ENCODE measurements around the gene DPCD. TPM values are rescaled to one million over a fixed set of nuclear protein-coding genes. Genes with fewer than 3 reads are reported as not detected.
A peak's percentile ranks its signal among the peaks of the same experiment; 100 is the strongest.
"Not testable (repeated sequence)": the region's sequence is repeated elsewhere in the genome, so short reads cannot be mapped to it uniquely, and the experiment has no call there.

DPCD gene
- total and polyA plus RNA-seq, 2 donors (not counting 1 experiment from before 2014, with no cell fraction given), result 23.9 to 40.5 TPM

GRCh38 chr10:101585841-101586240 is 2.3 kb upstream of the DPCD start:
- Histone ChIP-seq H3K9me3 (ENCODE audit: control insufficient read depth, insufficient read depth, low read depth, low read length) (no peaks in the 10 kb centered on the region), H3K4me2 (ENCODE audit: extremely low read depth, insufficient read depth, low read length) (no peak overlapping the region), H3K4me3 (replicated peaks in 1 of 4; ENCODE audit: control extremely low read depth in 1 of 4, insufficient read depth in 1 of 4, low read depth in 3 of 4, low read length in 4 of 4) (no peak overlapping the region), H3K36me3 (ENCODE audit: control insufficient read depth, insufficient read depth, low read length) (peaks cover 12% of the 10 kb centered on the region), H3K27ac (ENCODE audit: insufficient read depth, low read length) (no peak overlapping the region), H3K79me2 (ENCODE audit: control insufficient read depth, insufficient read depth, low read length) (peaks cover 9% of the 10 kb centered on the region), H2AFZ (ENCODE audit: low read length) (no peak overlapping the region), H3K9ac (ENCODE audit: insufficient read depth, low read length) (no peak overlapping the region), H3K27me3 (ENCODE audit: control insufficient read depth, insufficient read depth, low read length) (no peaks in the 10 kb centered on the region), H4K20me1 (ENCODE audit: control insufficient read depth, extremely low read depth, insufficient read depth, low read length) (no peaks in the 10 kb centered on the region), H3K4me1 (ENCODE audit: control insufficient read depth, extremely low read depth, insufficient read depth, low read length) (no peaks in the 10 kb centered on the region)
- DNase-seq (ENCODE audit: low read depth in 2 of 2), result no peak
- no peak for TF ChIP-seq CTCF (conservative IDR thresholded peaks at IDR 0.05 in 1 of 2, IDR thresholded peaks at IDR 0.05 in 1 of 2; ENCODE audit: low read depth in 1 of 2, low read length in 2 of 2)
- TF ChIP-seq EZH2 (IDR thresholded peaks at IDR 0.05; ENCODE audit: low read length, missing control alignments), result no peak

GRCh38 chr10:101588879-101589278 is 758 bp downstream of the DPCD start:
- DNase-seq (ENCODE audit: low read depth in 2 of 2), result peak; percentile 31 to 63
- Histone ChIP-seq H3K4me1 (ENCODE audit: control insufficient read depth, extremely low read depth, insufficient read depth, low read length) (no peaks in the 10 kb centered on the region), H2AFZ (ENCODE audit: low read length) (peak overlapping the region; percentile 93), H3K27me3 (ENCODE audit: control insufficient read depth, insufficient read depth, low read length) (no peaks in the 10 kb centered on the region), H3K9ac (ENCODE audit: insufficient read depth, low read length) (peak overlapping the region; percentile 47), H3K9me3 (ENCODE audit: control insufficient read depth, insufficient read depth, low read depth, low read length) (no peaks in the 10 kb centered on the region), H4K20me1 (ENCODE audit: control insufficient read depth, extremely low read depth, insufficient read depth, low read length) (no peaks in the 10 kb centered on the region), H3K79me2 (ENCODE audit: control insufficient read depth, insufficient read depth, low read length) (peaks cover 9% of the 10 kb centered on the region), H3K4me2 (ENCODE audit: extremely low read depth, insufficient read depth, low read length) (peak overlapping the region; percentile 97), H3K27ac (ENCODE audit: insufficient read depth, low read length) (peak overlapping the region; percentile 18), H3K36me3 (ENCODE audit: control insufficient read depth, insufficient read depth, low read length) (peaks cover 6% of the 10 kb centered on the region), H3K4me3 (replicated peaks in 1 of 4; ENCODE audit: control extremely low read depth in 1 of 4, insufficient read depth in 1 of 4, low read depth in 3 of 4, low read length in 4 of 4) (peak overlapping the region; percentile 74 to 98 (median 90))
- TF ChIP-seq CTCF (conservative IDR thresholded peaks at IDR 0.05 in 1 of 2, IDR thresholded peaks at IDR 0.05 in 1 of 2; ENCODE audit: low read depth in 1 of 2, low read length in 2 of 2), result no peak

- H3K4me3 ChIP-seq (replicated peaks in 1 of 4; ENCODE audit: control extremely low read depth in 1 of 4, insufficient read depth in 1 of 4, low read depth in 3 of 4, low read length in 4 of 4); H3K27me3 ChIP-seq (ENCODE audit: control insufficient read depth, insufficient read depth, low read length); H3K4me2 ChIP-seq (ENCODE audit: extremely low read depth, insufficient read depth, low read length); H3K79me2 ChIP-seq (ENCODE audit: control insufficient read depth, insufficient read depth, low read length); H3K9ac ChIP-seq (ENCODE audit: insufficient read depth, low read length); H3K27ac ChIP-seq (ENCODE audit: insufficient read depth, low read length); H3K9me3 ChIP-seq (ENCODE audit: control insufficient read depth, insufficient read depth, low read depth, low read length); H3K4me1 ChIP-seq (ENCODE audit: control insufficient read depth, extremely low read depth, insufficient read depth, low read length); H4K20me1 ChIP-seq (ENCODE audit: control insufficient read depth, extremely low read depth, insufficient read depth, low read length); H2AFZ ChIP-seq (ENCODE audit: low read length); DNase-seq (ENCODE audit: low read depth in 2 of 2); H3K36me3 ChIP-seq (ENCODE audit: control insufficient read depth, insufficient read depth, low read length): not testable (repeated sequence)
Measured at GRCh38 chr10:101593331-101593730, 5.2 kb downstream of the DPCD start.

All from fibroblast of lung (primary cell).